GM23248 (cell line): ENCODE measurements around the gene ADCY10.

Experiments
- EZH2 ChIP-seq: fragments of 200-600 bp; sonication (generic); IDR thresholded peaks from 2 replicates; pipeline ENCODE4 v1.6.1; 2018; ENCODE audit warnings: antibody characterized with exemption, mild to moderate bottlenecking; ENCODE audit not compliant: insufficient read depth, poor library complexity, severe bottlenecking
- EZH2phosphoT487 ChIP-seq: fragments of 200-600 bp; sonication (generic); IDR thresholded peaks from 2 replicates; pipeline ENCODE4 v1.6.1; 2018; ENCODE audit warnings: antibody characterized with exemption, moderate library complexity, mild to moderate bottlenecking, low read depth; ENCODE audit not compliant: insufficient read depth

DNA sequence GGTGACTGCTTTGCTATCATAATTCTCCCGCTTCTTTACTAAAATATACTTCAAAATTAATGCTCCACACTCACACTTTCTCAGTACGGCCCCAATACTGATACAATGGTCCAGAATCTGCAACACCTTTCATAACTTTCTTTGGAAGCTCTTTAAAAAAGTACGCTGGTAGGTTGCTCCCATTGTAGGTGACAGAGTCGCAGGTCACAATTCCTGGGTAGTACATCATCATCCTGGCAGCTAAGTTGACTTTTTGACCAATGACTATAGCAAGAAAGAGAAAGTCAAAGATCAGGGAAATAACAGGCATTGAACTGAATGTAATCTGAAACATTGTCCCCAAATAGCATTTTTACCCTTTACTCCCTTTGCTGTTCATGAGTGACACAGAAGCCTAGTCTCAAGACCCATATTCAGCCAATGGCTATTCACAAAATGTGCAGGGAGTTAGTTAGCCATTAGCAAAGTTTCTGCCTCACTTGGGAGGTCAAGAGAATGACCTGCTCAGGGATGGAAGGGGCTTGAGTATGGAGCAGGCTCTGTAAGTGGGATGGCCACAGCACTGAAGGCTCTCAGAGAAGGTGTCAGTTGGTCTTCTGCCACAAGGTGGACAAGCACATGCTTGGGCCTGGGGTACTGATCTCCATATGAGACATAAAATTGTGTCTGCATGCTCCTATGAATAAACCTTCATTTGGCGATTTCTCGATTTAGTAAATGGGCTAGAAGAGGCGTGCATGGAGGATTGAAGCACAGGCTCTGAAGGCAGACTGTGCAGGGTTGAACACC lies 35.4 kb downstream of the ADCY10 start:
- TF ChIP-seq EZH2 (no peak), EZH2phosphoT487 (no peak)
